Karpas-422 (cell line): Measurements from ENCODE around the gene SHANK2. TPM values are rescaled to one million over a fixed set of nuclear protein-coding genes. Genes with fewer than 3 reads are reported as not detected.

Experiments used
- DNase-seq: peaks from one replicate; pipeline ENCODE4 v3.0.0-alpha.2; 2015
- H2AFZ ChIP-seq: fragments of 200-600 bp; sonication (generic); 2 replicates; pipeline ENCODE4 v1.6.1; 2014; ENCODE audit warnings: antibody characterized with exemption, low read length, mixed read lengths
- H3K27ac ChIP-seq: fragments of 200-600 bp; sonication (generic); 2 replicates; pipeline ENCODE4 v1.5.1; 2014; ENCODE audit warnings: mild to moderate bottlenecking, low read length, moderate library complexity
- H3K27me3 ChIP-seq: fragments of 200-600 bp; sonication (generic); 2 replicates; pipeline ENCODE4 v1.6.1; 2014; ENCODE audit warnings: low read length, mixed read lengths
- H3K36me3 ChIP-seq: fragments of 200-600 bp; sonication (generic); 2 replicates; pipeline ENCODE4 v1.6.1; 2014; ENCODE audit warnings: low read length, mixed read lengths; ENCODE audit not compliant: insufficient read depth
- H3K4me1 ChIP-seq: fragments of 200-600 bp; sonication (generic); 2 replicates; pipeline ENCODE4 v1.6.1; 2014; ENCODE audit warnings: mild to moderate bottlenecking, low read length, mixed read lengths
- H3K4me2 ChIP-seq: fragments of 200-600 bp; sonication (generic); 2 replicates; pipeline ENCODE4 v1.6.1; 2014; ENCODE audit warnings: low read length, low read depth, mild to moderate bottlenecking; ENCODE audit not compliant: poor library complexity, severe bottlenecking
- H3K4me3 ChIP-seq: fragments of 200-600 bp; sonication (generic); 2 replicates; pipeline ENCODE4 v1.5.1; 2014; ENCODE audit warnings: mild to moderate bottlenecking, antibody characterized with exemption, low read length, mixed read lengths
- H3K79me2 ChIP-seq: fragments of 200-600 bp; sonication (generic); 2 replicates; pipeline ENCODE4 v1.6.1; 2014; ENCODE audit warnings: mild to moderate bottlenecking, low read length, mixed read lengths
- H3K9ac ChIP-seq: fragments of 200-600 bp; sonication (generic); 2 replicates; pipeline ENCODE4 v1.6.0; 2014; ENCODE audit warnings: low read length
- H3K9me2 ChIP-seq: fragments of 200-600 bp; sonication (generic), shearing (Covaris generic); replicated peaks from 2 replicates; pipeline ENCODE4 v1.6.0; 2014; ENCODE audit warnings: mild to moderate bottlenecking, low read length, moderate library complexity; ENCODE audit not compliant: insufficient read depth
- H3K9me3 ChIP-seq: fragments of 300-700, 200-600 bp; sonication (generic); 2 replicates; pipeline ENCODE4 v1.6.1; 2014; ENCODE audit warnings: low read length, mixed read lengths
- H4K20me1 ChIP-seq: fragments of 200-600 bp; sonication (generic); 2 replicates; pipeline ENCODE4 v1.6.1; 2014; ENCODE audit warnings: mild to moderate bottlenecking, antibody characterized with exemption, low read length, low read depth; ENCODE audit not compliant: insufficient read depth
- total RNA-seq: library from RNA; depleted of rRNA; stranded (reverse); fragments of >200 nt; shearing (Covaris generic); gene quantifications from 2 replicates; pipeline ENCODE4 v1.2.3, GENCODE V29; 2014; ENCODE audit warnings: low replicate concordance

SHANK2 gene
- total RNA-seq, 1 experiment from 2014 or later = not detected

- H3K79me2 ChIP-seq = no peaks in the 10 kb centered on the region
- H3K27ac ChIP-seq = no peak overlapping the region
- H3K36me3 ChIP-seq = no peaks in the 10 kb centered on the region
- H3K27me3 ChIP-seq = no peaks in the 10 kb centered on the region; the same call in 1 of the 2 replicates
- H2AFZ ChIP-seq = no peak overlapping the region
- H4K20me1 ChIP-seq = no peaks in the 10 kb centered on the region
- no peaks in the 10 kb centered on the region for H3K9me2 ChIP-seq
- no peak overlapping the region for H3K4me2 ChIP-seq
- no peaks in the 10 kb centered on the region for H3K4me1 ChIP-seq
- peaks cover 8% of the 10 kb centered on the region; the same call in 1 of the 2 replicates for H3K9me3 ChIP-seq
- DNase-seq = no peak
- H3K4me3 ChIP-seq = no peak overlapping the region
- H3K9ac ChIP-seq = no peak overlapping the region
These were observed 28.4 kb downstream of the SHANK2 start for GRCh38 chr11:71223671-71224660.

- no peak overlapping the region for H3K4me2 ChIP-seq
- DNase-seq = no peak
- no peak overlapping the region for H3K27ac ChIP-seq
- H3K36me3 ChIP-seq = no peaks in the 10 kb centered on the region
- H2AFZ ChIP-seq = no peak overlapping the region
- no peak overlapping the region for H3K9ac ChIP-seq
- no peaks in the 10 kb centered on the region for H3K4me1 ChIP-seq
- peaks cover 8% of the 10 kb centered on the region; the same call in 1 of the 2 replicates for H3K9me3 ChIP-seq
- no peaks in the 10 kb centered on the region; the same call in 1 of the 2 replicates for H3K27me3 ChIP-seq
- H3K9me2 ChIP-seq = no peaks in the 10 kb centered on the region
- H4K20me1 ChIP-seq = no peaks in the 10 kb centered on the region
- H3K4me3 ChIP-seq = no peak overlapping the region
- H3K79me2 ChIP-seq = no peaks in the 10 kb centered on the region
These were observed 29.3 kb downstream of the SHANK2 start for GRCh38 chr11:71223081-71223405.

- DNase-seq = no peak
- Histone ChIP-seq H3K9ac (no peak overlapping the region), H3K79me2 (no peaks in the 10 kb centered on the region), H4K20me1 (no peaks in the 10 kb centered on the region), H3K27me3 (no peaks in the 10 kb centered on the region; the same call in 1 of the 2 replicates), H3K4me3 (no peak overlapping the region), H3K36me3 (no peaks in the 10 kb centered on the region), H3K9me3 (peaks cover 4% of the 10 kb centered on the region; the same call in 1 of the 2 replicates), H3K4me2 (no peak overlapping the region), H3K27ac (no peak overlapping the region), H3K9me2 (no peaks in the 10 kb centered on the region), H3K4me1 (no peaks in the 10 kb centered on the region), H2AFZ (no peak overlapping the region)
These were observed 29.9 kb downstream of the SHANK2 start for GRCh38 chr11:71222318-71223080.

GRCh38 chr11:71221821-71222220 lies 30.6 kb downstream of the SHANK2 start:
- H3K27me3 ChIP-seq = no peaks in the 10 kb centered on the region
- H3K4me3 ChIP-seq = no peak overlapping the region
- no peaks in the 10 kb centered on the region for H3K9me2 ChIP-seq
- H3K9me3 ChIP-seq = no peaks in the 10 kb centered on the region
- H3K9ac ChIP-seq = no peak overlapping the region
- DNase-seq = no peak
- H3K4me2 ChIP-seq = no peak overlapping the region
- H4K20me1 ChIP-seq = no peaks in the 10 kb centered on the region
- H3K27ac ChIP-seq = no peak overlapping the region
- no peak overlapping the region for H2AFZ ChIP-seq
- H3K4me1 ChIP-seq = no peaks in the 10 kb centered on the region
- H3K79me2 ChIP-seq = no peaks in the 10 kb centered on the region
- H3K36me3 ChIP-seq = no peaks in the 10 kb centered on the region

GRCh38 chr11:71221201-71221600 lies 31.2 kb downstream of the SHANK2 start:
- H3K9me3 ChIP-seq = no peaks in the 10 kb centered on the region
- H3K4me3 ChIP-seq = no peak overlapping the region
- no peak for DNase-seq
- H3K27me3 ChIP-seq = no peaks in the 10 kb centered on the region
- H3K36me3 ChIP-seq = no peaks in the 10 kb centered on the region
- no peaks in the 10 kb centered on the region for H3K9me2 ChIP-seq
- no peak overlapping the region for H3K9ac ChIP-seq
- H4K20me1 ChIP-seq = no peaks in the 10 kb centered on the region
- no peaks in the 10 kb centered on the region for H3K79me2 ChIP-seq
- H2AFZ ChIP-seq = no peak overlapping the region
- no peaks in the 10 kb centered on the region for H3K4me1 ChIP-seq
- no peak overlapping the region for H3K4me2 ChIP-seq
- H3K27ac ChIP-seq = no peak overlapping the region

GRCh38 chr11:71218789-71219499 lies 33.4 kb downstream of the SHANK2 start:
- Histone ChIP-seq H3K27me3 (no peaks in the 10 kb centered on the region), H3K4me2 (no peak overlapping the region), H4K20me1 (no peaks in the 10 kb centered on the region), H2AFZ (no peak overlapping the region), H3K27ac (no peak overlapping the region), H3K79me2 (no peaks in the 10 kb centered on the region), H3K4me1 (no peaks in the 10 kb centered on the region), H3K36me3 (no peaks in the 10 kb centered on the region), H3K9ac (no peak overlapping the region), H3K9me2 (no peaks in the 10 kb centered on the region), H3K9me3 (no peaks in the 10 kb centered on the region), H3K4me3 (no peak overlapping the region)
- no peak for DNase-seq

- H3K9me2 ChIP-seq = no peaks in the 10 kb centered on the region
- H3K4me1 ChIP-seq = no peaks in the 10 kb centered on the region
- no peaks in the 10 kb centered on the region for H3K79me2 ChIP-seq
- no peaks in the 10 kb centered on the region for H3K36me3 ChIP-seq
- H3K27ac ChIP-seq = no peak overlapping the region
- no peak overlapping the region for H2AFZ ChIP-seq
- H3K27me3 ChIP-seq = no peaks in the 10 kb centered on the region
- H3K4me3 ChIP-seq = no peak overlapping the region
- H3K9ac ChIP-seq = no peak overlapping the region
- no peak overlapping the region for H3K4me2 ChIP-seq
- H4K20me1 ChIP-seq = no peaks in the 10 kb centered on the region
- no peak for DNase-seq
- no peaks in the 10 kb centered on the region for H3K9me3 ChIP-seq
These were observed 36.9 kb downstream of the SHANK2 start for GRCh38 chr11:71215425-71215965.
